Activated T-helper 1 cell treated with anti-CD3 and anti-CD28 coated beads, Interleukin-12 subunit alpha, Interleukin-12 subunit beta, Interleukin-2, Interleukin-4 antibody, amounts not matched to agents 30 ng/mL and 10 ng/mL and 1 ng/mL, durations not matched to agents 14 hours and 24 hours and 36 hours (primary cell): ENCODE measurements around the gene APH1B. TPM values are rescaled to one million over a fixed set of nuclear protein-coding genes. Genes with fewer than 3 reads are reported as not detected.

Source experiments
- DNase-seq: peaks from one replicate; pipeline ENCODE4 v3.0.0; 2021; ENCODE audit warnings: low spot score
- H3K27ac Mint-ChIP-seq: one replicate; pipeline ENCODE4 v1.8.0; 2021; ENCODE audit warnings: mild to moderate bottlenecking, mixed read lengths
- H3K27me3 Mint-ChIP-seq: one replicate; pipeline ENCODE4 v1.8.0; 2022; ENCODE audit warnings: mild to moderate bottlenecking, moderate library complexity, mixed read lengths; ENCODE audit not compliant: insufficient read depth
- H3K36me3 Mint-ChIP-seq: one replicate; pipeline ENCODE4 v1.8.0; 2021; ENCODE audit warnings: low read depth, mixed read lengths
- H3K4me1 Mint-ChIP-seq: one replicate; pipeline ENCODE4 v1.8.0; 2021; ENCODE audit warnings: low read depth, mixed read lengths
- H3K4me3 Mint-ChIP-seq: one replicate; pipeline ENCODE4 v1.8.0; 2021; ENCODE audit warnings: mild to moderate bottlenecking, moderate library complexity, mixed read lengths
- H3K9me3 Mint-ChIP-seq: one replicate; pipeline ENCODE4 v1.8.0; 2021; ENCODE audit warnings: mixed read lengths
- intact Hi-C: fragments of 100-400 bp; cut with micrococcal nuclease; formaldehyde crosslinking; loops from one replicate; pipeline ENCODE4 v1.15.1; 2024
- total RNA-seq: library from RNA; stranded (reverse); gene quantifications from 2 replicates; pipeline ENCODE4 v1.2.3, GENCODE V29; 2022

APH1B gene
- total RNA-seq, 1 donor from 2014 or later = 4.1 TPM

- no peaks in the 10 kb centered on the region for H3K4me1 Mint-ChIP-seq
- H3K27me3 Mint-ChIP-seq = no peaks in the 10 kb centered on the region
- peaks cover 32% of the 10 kb centered on the region for H3K36me3 Mint-ChIP-seq
- no peaks in the 10 kb centered on the region for H3K9me3 Mint-ChIP-seq
- DNase-seq = no peak
- intact Hi-C loops = no loop called here
- no peak overlapping the region for H3K4me3 Mint-ChIP-seq
- H3K27ac Mint-ChIP-seq = no peak overlapping the region
These were observed 20.8 kb upstream of the APH1B start for GRCh38 chr15:63256433-63257274.

- no peak for DNase-seq
- no peaks in the 10 kb centered on the region for H3K9me3 Mint-ChIP-seq
- peaks cover 39% of the 10 kb centered on the region for H3K36me3 Mint-ChIP-seq
These were observed 18.7 kb upstream of the APH1B start for GRCh38 chr15:63258658-63259057.

GRCh38 chr15:63260791-63261190 lies 16.6 kb upstream of the APH1B start:
- Mint-ChIP-seq H3K27me3 (no peaks in the 10 kb centered on the region), H3K4me3 (no peak overlapping the region), H3K9me3 (no peaks in the 10 kb centered on the region), H3K4me1 (no peaks in the 10 kb centered on the region), H3K36me3 (peaks cover 46% of the 10 kb centered on the region), H3K27ac (no peak overlapping the region)
- no peak for DNase-seq
- intact Hi-C loops = no loop called here

More at GRCh38 chr15:63258658-63259057, 18.7 kb upstream of the APH1B start:
- H3K27ac Mint-ChIP-seq = no peak overlapping the region
- intact Hi-C loops = no loop called here
- no peaks in the 10 kb centered on the region for H3K4me1 Mint-ChIP-seq
- H3K27me3 Mint-ChIP-seq = no peaks in the 10 kb centered on the region
- no peak overlapping the region for H3K4me3 Mint-ChIP-seq

GRCh38 chr15:63261311-63261710 lies 16.1 kb upstream of the APH1B start:
- no peak for DNase-seq
- H3K9me3 Mint-ChIP-seq = no peaks in the 10 kb centered on the region
- H3K36me3 Mint-ChIP-seq = peaks cover 45% of the 10 kb centered on the region
- no peaks in the 10 kb centered on the region for H3K27me3 Mint-ChIP-seq
- no peak overlapping the region for H3K4me3 Mint-ChIP-seq
- H3K4me1 Mint-ChIP-seq = no peaks in the 10 kb centered on the region
- H3K27ac Mint-ChIP-seq = no peak overlapping the region
- intact Hi-C loops = no loop called here

- Mint-ChIP-seq H3K4me1 (no peaks in the 10 kb centered on the region), H3K4me3 (no peak overlapping the region), H3K36me3 (peaks cover 48% of the 10 kb centered on the region), H3K27me3 (no peaks in the 10 kb centered on the region), H3K27ac (no peak overlapping the region), H3K9me3 (no peaks in the 10 kb centered on the region)
- intact Hi-C loops = no loop called here
- no peak for DNase-seq
These were observed 13.9 kb upstream of the APH1B start for GRCh38 chr15:63263519-63263918.

- DNase-seq = no peak
- intact Hi-C loops = no loop called here
- Mint-ChIP-seq H3K27ac (no peak overlapping the region), H3K4me3 (no peak overlapping the region), H3K27me3 (no peaks in the 10 kb centered on the region), H3K4me1 (peaks cover 5% of the 10 kb centered on the region), H3K9me3 (no peaks in the 10 kb centered on the region), H3K36me3 (peaks cover 49% of the 10 kb centered on the region)
These were observed 12.6 kb upstream of the APH1B start for GRCh38 chr15:63264688-63265293.

GRCh38 chr15:63274427-63274826 lies 3.0 kb upstream of the APH1B start:
- Mint-ChIP-seq H3K36me3 (peaks cover 19% of the 10 kb centered on the region), H3K4me1 (peaks cover 37% of the 10 kb centered on the region), H3K9me3 (no peaks in the 10 kb centered on the region), H3K4me3 (no peak overlapping the region), H3K27me3 (no peaks in the 10 kb centered on the region), H3K27ac (peak overlapping the region; percentile 41)
- intact Hi-C loops = no loop called here
- DNase-seq = no peak

GRCh38 chr15:63276342-63277037 lies 915 bp upstream of the APH1B start:
- no peak for DNase-seq
- Mint-ChIP-seq H3K27ac (peak overlapping the region; percentile 92), H3K27me3 (no peaks in the 10 kb centered on the region), H3K4me1 (peaks cover 37% of the 10 kb centered on the region), H3K9me3 (no peaks in the 10 kb centered on the region), H3K36me3 (peaks cover 12% of the 10 kb centered on the region), H3K4me3 (peak overlapping the region; percentile 89)
- intact Hi-C loops = loop anchor here (1.0 to 5.0 kb wide), 5 partner anchors 44 to 229 kb away; partner anchors contain the start of genes LACTB and RPS27L

GRCh38 chr15:63277893-63278456 lies 570 bp downstream of the APH1B start:
- Mint-ChIP-seq H3K4me3 (peak overlapping the region; percentile 79), H3K9me3 (no peaks in the 10 kb centered on the region), H3K4me1 (peaks cover 33% of the 10 kb centered on the region), H3K36me3 (peaks cover 8% of the 10 kb centered on the region), H3K27me3 (no peaks in the 10 kb centered on the region), H3K27ac (peak overlapping the region; percentile 59)
- DNase-seq = no peak
- intact Hi-C loops = loop anchor here (1.0 to 5.0 kb wide), 5 partner anchors 46 to 231 kb away; partner anchors contain the start of genes LACTB and RPS27L

GRCh38 chr15:63283126-63283525 lies 5.7 kb downstream of the APH1B start:
- Mint-ChIP-seq H3K9me3 (no peaks in the 10 kb centered on the region), H3K27ac (no peak overlapping the region)

GRCh38 chr15:63284335-63284734 lies 6.9 kb downstream of the APH1B start:
- H3K36me3 Mint-ChIP-seq = peaks cover 6% of the 10 kb centered on the region
- no peak for DNase-seq
- no peak overlapping the region for H3K4me3 Mint-ChIP-seq
- H3K9me3 Mint-ChIP-seq = no peaks in the 10 kb centered on the region
- intact Hi-C loops = no loop called here
- no peak overlapping the region for H3K27ac Mint-ChIP-seq
- H3K27me3 Mint-ChIP-seq = peaks cover 3% of the 10 kb centered on the region
- H3K4me1 Mint-ChIP-seq = peaks cover 8% of the 10 kb centered on the region

More at GRCh38 chr15:63283126-63283525, 5.7 kb downstream of the APH1B start:
- no peaks in the 10 kb centered on the region for H3K4me1 Mint-ChIP-seq
- intact Hi-C loops = no loop called here
- peaks cover 3% of the 10 kb centered on the region for H3K27me3 Mint-ChIP-seq
- H3K36me3 Mint-ChIP-seq = peaks cover 6% of the 10 kb centered on the region
- no peak overlapping the region for H3K4me3 Mint-ChIP-seq
- no peak for DNase-seq

- intact Hi-C loops = no loop called here
- H3K4me1 Mint-ChIP-seq = peaks cover 8% of the 10 kb centered on the region
- no peak overlapping the region for H3K4me3 Mint-ChIP-seq
- H3K36me3 Mint-ChIP-seq = peaks cover 6% of the 10 kb centered on the region
- peaks cover 3% of the 10 kb centered on the region for H3K27me3 Mint-ChIP-seq
- no peak overlapping the region for H3K27ac Mint-ChIP-seq
- no peak for DNase-seq
- H3K9me3 Mint-ChIP-seq = no peaks in the 10 kb centered on the region
These were observed 9.7 kb downstream of the APH1B start for GRCh38 chr15:63287109-63287508.
